HG02943 (cell line): Measurements from ENCODE around the gene PTPRR.

Experiments used
- ATAC-seq: cut with Tn5 transposase; IDR thresholded peaks from one replicate; pipeline ENCODE4 v1.9.1; 2021; ENCODE audit warnings: mild to moderate bottlenecking, low read depth, moderate library complexity; ENCODE audit not compliant: unreplicated experiment

The PTPRR gene

DNA sequence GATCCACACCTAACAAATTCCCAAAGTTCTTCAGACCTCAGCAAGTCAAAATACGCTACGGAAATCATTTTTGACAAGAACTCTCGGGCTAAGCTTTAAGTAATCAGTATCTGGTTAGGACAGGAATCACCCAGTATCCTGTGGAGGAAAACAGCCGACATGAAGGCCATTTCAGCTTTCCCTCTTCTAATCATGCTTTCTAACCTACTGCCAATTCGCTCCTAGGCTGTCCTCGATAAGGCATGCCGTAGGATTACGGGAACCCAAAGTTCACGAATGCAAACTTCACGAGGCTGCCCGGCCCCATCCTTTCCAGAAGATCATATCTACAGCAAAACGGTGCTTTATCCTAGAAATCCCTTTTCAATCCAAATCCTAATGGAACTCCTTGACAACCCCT is 201.5 kb downstream of the PTPRR start:
- no peak for ATAC-seq

DNA sequence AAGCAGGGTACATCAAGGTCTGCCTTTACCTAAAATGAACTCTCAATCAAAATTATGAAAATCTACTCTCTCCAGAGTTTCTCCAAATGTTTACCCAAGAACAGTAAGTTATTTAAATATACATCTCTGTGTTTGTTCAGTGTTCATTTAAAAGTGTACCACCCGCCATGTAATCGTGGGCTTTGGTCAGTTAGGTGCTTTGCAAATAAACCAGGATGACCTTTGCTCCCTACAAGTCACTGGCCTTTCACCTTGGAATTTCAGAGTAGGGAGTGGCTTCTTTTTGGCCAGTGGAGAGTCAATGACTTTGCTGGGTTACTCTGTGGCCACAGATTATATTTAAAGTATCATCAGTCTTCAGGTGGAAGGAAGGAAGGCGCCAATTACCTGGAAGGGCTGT is 208.7 kb downstream of the PTPRR start:
- ATAC-seq, result no peak

DNA sequence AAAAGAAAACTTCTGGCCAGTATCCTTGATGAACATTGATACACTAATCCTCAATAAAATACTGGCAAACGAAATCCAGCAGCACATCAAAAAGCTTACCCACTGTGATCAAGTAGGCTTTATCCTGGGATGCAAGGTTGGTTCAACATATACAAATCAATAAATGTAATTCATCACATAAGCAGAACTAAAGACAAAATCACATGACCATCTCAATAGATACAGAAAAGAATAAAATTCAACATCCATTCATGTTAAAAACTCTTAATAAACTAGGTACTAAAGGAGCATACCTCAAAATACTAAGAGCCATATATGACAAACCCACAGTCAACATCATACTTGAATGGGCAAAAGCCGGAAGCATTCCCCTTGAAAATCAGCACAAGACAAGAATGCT is 211.5 kb downstream of the PTPRR start:
- no peak for ATAC-seq

DNA sequence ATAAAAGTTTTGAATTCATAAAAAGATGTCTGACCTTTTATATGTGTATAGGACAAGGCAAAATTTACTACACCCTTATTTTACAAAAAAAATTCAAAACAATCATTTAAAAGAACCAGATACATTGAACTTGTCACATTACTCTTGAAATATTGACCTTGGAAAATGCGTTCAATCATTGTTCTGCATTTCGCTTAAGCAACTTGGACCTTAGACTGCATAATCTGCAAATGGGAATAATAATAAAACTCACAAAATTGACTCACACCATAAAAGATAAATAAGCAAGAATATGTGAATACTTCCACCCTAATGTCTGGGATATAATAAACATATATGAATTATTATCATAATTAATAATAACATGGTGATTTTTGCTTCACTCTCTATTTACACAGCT is 213.9 kb downstream of the PTPRR start:
- ATAC-seq, result no peak

DNA sequence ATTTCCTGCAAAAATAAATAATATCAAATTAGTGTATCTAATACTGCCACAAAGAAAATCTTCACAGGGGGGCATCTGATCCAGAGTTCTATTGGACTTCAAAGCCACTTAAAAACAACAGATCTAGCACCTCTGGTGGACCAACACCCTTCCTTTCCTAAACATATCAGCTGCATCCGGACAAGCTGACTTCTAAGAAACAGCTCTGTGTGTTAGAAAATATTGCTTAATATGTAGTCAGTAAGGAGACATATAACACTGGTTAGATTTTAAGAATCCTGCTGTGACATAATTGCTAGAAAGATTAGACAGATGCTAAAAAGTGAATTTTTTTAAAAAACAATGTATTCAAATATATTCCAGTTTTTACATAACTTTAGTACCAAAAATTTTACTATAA is 222.2 kb downstream of the PTPRR start:
- ATAC-seq, result no peak

DNA sequence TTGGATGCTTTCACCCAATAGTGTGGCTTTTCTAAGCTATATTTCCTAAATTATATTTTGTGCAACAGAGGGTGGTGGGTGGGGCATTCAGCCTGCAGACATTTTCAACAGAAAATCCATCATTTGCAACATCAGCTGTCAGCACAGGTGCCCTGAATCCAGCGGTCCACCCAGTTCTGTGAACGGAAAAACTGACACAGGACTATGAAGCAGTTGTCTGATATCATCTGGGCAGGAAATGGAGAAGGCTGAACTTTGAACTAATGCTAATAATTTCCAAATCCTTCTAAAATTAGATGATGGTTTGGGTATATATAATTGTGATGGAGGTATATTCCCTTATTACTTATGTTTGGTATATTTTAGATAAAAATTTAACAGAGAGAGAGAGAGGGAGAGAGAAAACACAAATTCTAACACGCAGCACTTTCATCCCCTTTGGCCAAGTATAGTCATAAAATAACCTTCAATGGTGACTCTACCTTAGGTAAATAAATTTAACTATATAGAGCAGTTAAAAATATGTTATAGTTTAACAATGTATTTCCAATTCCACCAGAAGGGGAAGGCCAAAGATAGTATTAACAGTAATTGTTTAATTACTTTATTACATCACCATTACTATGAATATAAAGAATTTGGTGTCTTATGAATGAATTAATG is 225.0 kb downstream of the PTPRR start:
- no peak for ATAC-seq

DNA sequence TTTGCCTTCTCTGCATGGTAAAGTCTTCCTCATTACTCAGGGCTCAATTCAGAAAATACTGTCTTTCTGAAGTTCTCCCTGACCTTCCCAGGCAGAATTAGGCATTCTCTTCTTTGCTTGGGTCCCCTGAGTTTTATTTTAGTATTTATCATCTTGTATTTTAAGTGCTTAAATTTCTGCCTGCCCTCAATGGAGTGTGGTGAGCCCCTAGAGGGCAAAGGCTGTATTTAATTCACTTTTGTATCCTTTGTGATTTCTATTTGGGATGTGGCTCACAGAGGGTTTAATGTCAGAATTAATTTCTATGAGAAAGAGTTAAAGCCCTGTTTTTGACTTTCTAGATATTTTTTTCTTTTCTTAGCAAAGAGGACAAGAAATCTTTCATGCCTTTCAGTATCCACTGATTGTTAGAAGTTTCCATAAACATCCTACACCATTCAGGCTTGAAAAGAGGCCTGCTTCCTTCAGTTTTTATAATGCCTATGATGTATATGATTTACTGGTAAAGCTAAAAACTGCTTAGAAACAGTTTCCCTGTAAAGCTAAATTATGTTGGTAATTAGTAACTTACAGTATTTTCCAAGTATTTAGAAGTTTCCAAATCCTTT is 227.8 kb downstream of the PTPRR start:
- no peak for ATAC-seq

DNA sequence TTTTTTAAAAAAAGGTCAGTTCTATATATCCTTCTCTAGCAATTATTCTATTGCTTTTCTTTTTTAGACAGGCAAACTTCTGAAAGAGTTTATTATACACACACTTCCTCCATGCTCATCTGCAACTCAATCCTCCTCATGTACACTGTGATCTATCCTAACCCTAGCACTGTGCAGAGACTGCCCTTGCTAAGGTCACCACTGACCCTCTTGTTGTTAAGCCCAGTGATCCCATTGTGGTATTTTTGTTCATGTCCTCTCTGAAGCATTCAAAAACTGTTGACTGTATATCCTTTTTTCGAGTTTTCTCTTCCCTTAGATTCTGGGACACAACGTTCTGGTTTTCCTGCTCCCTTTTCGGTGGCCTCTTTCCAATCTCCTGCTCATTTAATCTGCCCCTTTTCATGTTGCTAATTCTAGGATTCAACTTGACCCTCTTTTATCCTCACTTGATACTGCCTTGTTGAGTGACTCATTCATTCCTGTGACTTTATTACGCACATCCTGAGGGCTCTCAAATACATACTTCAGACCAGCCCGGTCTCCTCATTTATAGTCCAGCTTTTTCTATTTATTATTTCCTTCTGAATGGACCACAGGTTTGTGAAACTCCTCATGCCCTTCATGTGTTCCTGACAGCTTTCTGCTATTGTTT is 229.4 kb downstream of the PTPRR start:
- ATAC-seq, result no peak

DNA sequence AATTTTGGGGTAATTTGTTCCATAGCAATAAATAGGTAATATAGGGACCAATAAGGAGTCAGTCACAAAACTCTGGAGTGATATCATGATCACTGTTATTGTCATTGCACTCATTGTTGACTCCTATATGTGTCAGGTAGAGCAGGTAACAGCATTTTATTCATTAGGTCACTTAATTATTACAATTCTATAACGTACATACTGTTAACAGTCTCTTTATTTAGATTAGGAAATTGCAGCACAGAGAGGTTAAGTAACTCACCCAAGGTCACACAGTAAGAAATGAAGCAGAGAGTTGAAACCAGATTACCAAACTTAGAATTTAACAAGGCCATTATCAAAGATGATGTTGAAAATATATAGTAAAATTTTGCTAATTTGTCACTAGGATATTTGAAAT is 233.6 kb downstream of the PTPRR start:
- ATAC-seq, result no peak

DNA sequence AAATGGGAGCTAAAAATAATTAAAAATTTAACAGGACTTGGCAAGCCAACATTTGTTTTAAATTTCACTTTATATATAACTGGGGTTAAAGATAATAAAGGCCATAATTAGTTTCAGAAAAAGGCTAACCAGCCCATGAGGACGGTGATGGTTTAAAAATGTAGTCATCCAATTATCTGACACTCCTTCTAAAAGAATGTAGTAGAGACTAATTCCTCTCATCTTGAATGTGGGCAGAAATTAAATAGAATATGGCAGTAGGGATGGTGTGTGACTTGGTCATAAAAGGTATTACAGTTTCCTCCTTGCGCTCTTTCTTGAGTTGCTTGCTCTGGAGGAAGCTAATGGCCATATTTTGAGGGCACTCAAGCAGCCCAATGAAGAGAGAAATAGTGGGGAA is 234.2 kb downstream of the PTPRR start:
- ATAC-seq, result no peak

DNA sequence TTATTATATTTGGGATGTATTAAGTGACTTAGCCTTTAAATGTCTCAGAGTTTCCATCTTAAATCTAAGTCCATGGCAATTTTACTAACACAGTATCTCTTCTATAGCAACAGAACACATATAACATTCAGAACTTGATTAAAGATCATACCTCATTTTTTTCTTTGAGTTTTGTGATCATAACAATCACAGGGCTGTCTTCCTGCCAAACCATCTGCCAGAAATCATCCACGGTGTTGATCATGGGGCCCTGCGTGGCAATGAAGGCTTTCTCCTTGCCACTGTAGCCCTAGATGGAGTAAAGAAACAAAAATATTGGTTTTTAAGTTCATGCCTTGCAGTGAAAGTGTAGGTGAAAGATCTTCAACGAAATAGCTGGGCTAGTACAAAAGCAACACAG is 236.6 kb downstream of the PTPRR start:
- no peak for ATAC-seq

DNA sequence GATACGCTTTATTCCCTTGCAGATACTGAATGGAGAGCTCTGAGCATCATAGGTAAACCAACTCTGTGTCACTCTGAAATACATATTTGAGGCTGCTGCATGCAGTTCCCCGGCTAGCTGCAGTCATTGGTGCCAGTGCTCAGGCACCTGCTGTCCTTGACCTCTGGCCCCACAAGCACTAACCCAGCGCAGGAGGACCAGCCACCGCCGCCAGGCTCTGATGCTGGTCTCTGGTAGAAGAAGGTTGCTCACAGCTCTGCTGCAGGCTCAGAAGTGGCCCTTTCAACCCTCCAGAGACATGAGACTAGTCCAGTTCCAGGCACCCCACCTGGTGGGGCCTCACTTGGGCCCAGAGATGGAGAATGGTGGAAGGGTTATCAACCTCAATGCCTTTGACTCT is 248.8 kb downstream of the PTPRR start:
- ATAC-seq, result no peak

DNA sequence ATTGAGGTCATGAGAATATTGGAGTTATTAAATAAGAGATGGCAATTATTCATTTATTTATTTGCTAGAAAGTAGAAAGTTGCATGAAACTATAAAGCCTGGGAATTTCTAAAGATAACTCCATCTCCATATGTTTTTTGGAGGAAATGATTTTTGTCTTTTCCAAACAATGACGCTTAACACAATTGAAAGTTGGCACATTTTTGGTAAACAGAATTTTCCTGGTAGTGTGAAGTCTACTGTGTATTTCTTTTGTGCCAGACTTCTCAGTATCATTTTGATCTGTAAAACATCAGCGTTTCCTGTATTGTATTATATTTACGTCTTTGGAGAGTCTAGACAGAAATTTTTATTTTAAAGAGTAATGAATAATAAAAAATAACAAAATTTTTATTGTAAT is 249.6 kb downstream of the PTPRR start:
- ATAC-seq, result no peak

DNA sequence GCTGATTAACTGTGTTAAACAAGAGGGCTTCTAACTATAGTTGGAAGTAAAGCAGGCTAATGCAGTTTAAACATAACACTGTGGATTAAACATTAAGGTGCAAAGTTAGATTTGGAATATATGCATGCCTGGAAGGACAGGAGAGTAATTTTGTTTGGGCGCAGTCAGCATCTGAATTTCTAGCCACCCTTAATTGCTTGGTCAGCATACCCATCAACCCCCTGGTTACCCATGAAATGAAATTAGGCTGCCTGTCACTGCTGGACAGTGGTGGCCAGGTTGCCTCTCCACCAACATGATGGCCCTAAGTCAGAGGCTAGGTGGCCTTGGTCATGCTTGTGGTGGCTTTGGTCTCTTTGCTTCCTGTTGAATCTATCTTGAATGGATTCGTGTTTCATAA is 253.3 kb downstream of the PTPRR start:
- ATAC-seq, result no peak

DNA sequence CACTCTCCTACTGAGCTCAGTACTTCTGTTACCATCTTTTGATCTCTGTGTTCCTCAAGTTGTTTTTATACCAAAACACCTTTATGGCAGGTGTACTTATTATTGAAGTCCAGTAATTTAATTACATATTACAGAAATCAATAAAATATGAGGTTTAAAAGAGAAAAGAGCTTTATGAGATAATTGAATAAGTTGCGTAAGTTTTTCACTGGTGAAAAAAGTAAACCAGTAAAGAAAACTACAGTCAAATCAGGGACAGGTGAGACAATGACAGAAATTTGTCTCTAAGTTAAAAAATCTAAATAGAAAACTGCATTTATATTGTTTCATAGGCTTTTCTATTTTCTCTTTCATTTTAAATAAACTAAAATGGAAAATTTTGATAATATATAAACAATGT is 254.2 kb downstream of the PTPRR start:
- no peak for ATAC-seq

DNA sequence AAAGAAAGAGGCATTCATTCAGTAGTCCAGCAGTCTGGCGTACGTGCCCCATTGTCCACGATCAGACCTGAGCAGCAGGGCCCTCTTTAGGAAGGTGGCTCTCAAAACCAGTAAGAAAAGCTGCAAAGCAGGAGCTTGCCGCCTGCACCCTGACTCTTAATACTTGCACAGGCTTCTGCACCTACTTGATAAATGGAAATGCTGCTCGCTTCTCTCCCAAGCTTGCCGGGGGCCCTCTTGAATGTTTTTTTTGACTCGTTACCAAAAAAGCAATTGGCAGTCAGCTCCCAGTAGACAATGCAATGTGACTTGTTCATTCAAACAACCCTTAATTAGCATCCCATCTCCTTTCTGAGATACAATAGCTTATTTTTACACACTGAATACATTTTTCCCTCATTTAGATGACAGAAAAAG is 256.1 kb downstream of the PTPRR start:
- ATAC-seq, result no peak

DNA sequence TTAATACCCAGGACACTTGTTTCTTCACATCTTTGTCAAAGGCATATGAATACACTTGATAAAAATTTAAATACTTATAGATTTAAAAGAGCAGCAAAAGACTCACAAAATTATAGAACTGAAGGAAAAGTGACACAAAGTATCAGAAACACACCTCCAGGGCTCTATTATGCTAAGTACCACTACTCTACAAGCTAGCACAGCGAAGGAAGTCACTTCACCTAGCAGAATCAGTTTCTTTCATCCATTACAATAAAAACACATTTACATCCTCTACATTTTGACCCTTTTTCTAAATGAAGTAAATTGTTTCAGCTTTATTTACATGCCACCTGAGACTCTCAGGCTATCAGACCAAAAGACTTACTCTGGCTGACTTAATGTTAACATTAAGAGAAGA is 256.7 kb downstream of the PTPRR start:
- ATAC-seq, result no peak

DNA sequence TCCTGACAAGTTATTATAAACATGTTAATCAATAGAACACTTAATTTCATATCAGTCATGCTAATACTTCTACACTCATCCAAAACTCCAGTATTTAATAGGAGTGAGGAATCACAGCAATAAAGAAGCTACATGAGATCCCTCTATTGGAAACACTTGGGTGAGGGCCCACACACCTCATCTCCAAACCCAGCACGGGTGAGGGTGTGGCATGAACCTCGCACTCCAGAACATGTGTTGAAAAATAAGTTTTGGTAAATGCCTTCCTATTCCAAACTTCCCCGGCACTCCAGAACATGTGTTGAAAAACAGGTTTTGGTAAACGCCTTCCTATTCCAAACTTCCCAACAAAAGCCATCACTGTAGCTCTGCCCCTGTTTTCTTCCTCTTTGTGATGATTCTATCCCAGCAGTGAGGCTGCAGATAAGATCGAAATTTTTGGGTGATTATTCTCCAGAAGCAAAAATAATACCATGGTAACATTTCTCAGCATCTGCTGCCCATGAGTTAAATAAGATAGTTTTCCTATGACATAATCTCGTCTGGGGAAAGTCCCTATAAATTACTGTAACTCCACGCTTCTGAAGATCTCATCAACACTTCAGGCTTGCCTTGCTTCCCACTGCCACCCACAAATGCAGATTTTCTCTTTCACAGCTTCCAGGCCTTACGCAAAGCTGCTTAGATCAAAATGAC is 258.9 kb downstream of the PTPRR start:
- no peak for ATAC-seq

DNA sequence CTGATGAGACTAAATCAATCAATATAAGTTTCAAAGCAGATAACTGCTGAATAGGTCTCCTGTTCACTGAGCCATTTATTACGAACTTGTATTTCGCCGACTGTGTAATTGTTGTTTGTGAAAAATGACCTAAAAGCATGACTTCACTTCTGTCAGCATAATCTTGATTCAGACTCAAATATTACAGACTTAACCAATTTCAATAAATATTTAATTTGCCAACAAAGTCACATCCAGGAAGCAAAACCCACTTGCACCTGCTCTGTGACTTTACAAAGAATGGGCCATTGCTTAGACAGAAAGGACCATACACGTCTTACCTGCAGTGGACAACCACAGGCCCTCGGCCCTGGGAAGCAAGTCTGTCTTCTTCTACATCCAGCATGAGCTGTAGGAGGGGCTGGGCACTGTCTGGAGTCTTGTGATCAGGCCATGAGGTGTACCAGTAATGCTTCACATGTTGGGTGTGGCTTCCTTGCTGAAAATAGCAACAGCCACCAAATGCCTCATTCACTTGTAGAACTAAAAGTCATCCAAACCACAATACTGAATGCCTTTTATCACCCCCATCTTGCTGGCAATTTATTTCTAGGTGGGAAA is 259.8 kb downstream of the PTPRR start:
- no peak for ATAC-seq

DNA sequence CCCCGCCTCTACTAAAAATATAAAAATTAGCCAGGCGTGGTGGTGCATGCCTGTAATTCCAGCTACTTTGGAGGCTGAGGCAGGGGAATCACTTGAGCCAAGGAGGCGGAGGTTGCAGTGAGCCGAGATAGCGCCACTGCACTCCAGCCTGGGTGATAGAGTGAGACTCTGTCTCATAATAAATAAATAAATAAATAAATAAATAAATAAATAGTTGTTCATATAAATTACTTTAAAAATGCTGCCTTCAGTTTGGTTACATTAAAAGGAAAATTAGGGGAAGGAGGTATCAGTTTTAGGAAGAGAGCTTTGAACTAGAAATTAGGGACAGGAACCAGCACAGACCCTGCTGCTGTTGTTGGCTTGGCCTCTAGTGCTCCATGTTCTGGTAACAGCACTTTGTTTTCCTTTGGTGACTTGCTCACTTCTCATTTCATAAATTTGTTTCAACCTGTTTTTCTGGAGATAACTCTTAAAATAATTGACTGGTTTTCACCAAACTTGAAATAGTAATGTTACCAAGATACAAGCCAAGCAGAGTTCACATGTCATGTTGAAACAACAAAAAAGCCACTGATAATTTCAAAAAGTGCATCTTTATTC is 260.4 kb downstream of the PTPRR start:
- no peak for ATAC-seq

DNA sequence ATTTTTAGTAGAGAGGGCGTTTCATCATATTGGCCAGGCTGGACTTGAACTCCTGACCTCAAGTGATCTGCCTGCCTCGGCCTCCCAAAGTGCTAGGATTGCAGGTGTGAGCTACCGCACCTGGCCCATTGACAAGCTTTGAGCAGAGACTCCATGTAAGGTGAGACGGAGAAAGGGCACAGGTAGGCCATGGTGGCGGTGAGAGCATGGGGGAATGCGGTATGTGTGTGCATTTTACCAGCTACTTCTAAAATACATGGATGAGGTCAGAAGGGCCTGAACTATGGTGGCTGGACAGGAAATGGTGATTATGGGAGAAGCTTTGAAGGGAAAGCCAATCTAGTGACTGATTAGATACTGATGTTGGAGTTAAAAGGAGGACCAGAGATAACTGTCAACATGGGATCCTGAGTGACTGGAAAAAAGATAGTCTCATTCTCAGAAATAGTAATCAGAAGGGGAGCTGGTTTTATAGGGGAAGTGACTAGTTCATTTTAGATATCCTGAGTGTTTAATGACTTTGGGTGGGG is 261.4 kb downstream of the PTPRR start:
- no peak for ATAC-seq
